ENCODE results near the gene MED9. TPM values are rescaled to one million over a fixed set of nuclear protein-coding genes. Genes with fewer than 3 reads are reported as not detected.

The MED9 gene
- total and polyA plus RNA-seq, 2 of the 8 experiments (the other 6 are each of a cell fraction or from before 2014, with no cell fraction given), result 15.8 to 19.7 TPM

GRCh38 chr17:17447264-17447663, 29.5 kb upstream of the MED9 start:
- Histone ChIP-seq H3K14ac (ENCODE audit: insufficient read length) (no peak overlapping the region), H2BK5ac (ENCODE audit: low read depth, low read length) (no peak overlapping the region), H2BK15ac (ENCODE audit: low read length) (no peak overlapping the region), H2AFZ (ENCODE audit: low read length) (no peak overlapping the region), H3K9me3 (ENCODE audit: insufficient read depth in 2 of 2, low read depth in 1 of 2, low read length in 1 of 2) (no peaks in the 10 kb centered on the region), H3K4ac (replicated peaks; ENCODE audit: insufficient read length, low read depth, low read length) (no peak overlapping the region), H3K23ac (ENCODE audit: insufficient read length) (no peak overlapping the region), H3K18ac (ENCODE audit: extremely low read depth, low read length) (no peak overlapping the region), H3K4me3 (ENCODE audit: extremely low read depth in 1 of 4, insufficient read depth in 2 of 4, low read depth in 3 of 4, low read length in 4 of 4) (no peak overlapping the region), H4K5ac (ENCODE audit: insufficient read length, low read depth, low read length) (no peak overlapping the region), H3K56ac (replicated peaks; ENCODE audit: insufficient read length, low read depth, low read length) (no peak overlapping the region), H3K27ac (ENCODE audit: low read depth, low read length) (no peak overlapping the region), H3K79me2 (ENCODE audit: control insufficient read depth in 1 of 2, insufficient read depth in 2 of 2, low read length in 2 of 2) (no peaks in the 10 kb centered on the region), H3K27me3 (replicated peaks in 1 of 4; ENCODE audit: control insufficient read depth in 3 of 4, extremely low read depth in 1 of 4, insufficient read depth in 3 of 4, low read length in 3 of 4) (no peaks in the 10 kb centered on the region), H3K79me1 (ENCODE audit: low read depth, low read length) (no peaks in the 10 kb centered on the region), H4K20me1 (replicated peaks in 1 of 2; ENCODE audit: control insufficient read depth in 1 of 2, insufficient read depth in 2 of 2, low read length in 2 of 2) (no peaks in the 10 kb centered on the region), H2BK120ac (replicated peaks; ENCODE audit: low read depth, low read length) (no peak overlapping the region), H4K8ac (ENCODE audit: extremely low read depth, insufficient read depth, low read length) (no peak overlapping the region), H2BK12ac (ENCODE audit: low read depth, low read length) (no peak overlapping the region), H3K9ac (replicated peaks in 1 of 4; ENCODE audit: extremely low read depth in 1 of 4, low read depth in 3 of 4, low read length in 3 of 4) (no peak overlapping the region), H3K36me3 (ENCODE audit: control insufficient read depth in 2 of 4, insufficient read depth in 4 of 4, low read length in 3 of 4) (no peaks in the 10 kb centered on the region), H2BK20ac (ENCODE audit: low read length) (no peak overlapping the region), H3K4me2 (ENCODE audit: insufficient read depth in 1 of 2, low read depth in 2 of 2, low read length in 2 of 2) (no peak overlapping the region), H3K23me2 (ENCODE audit: low read depth, low read length) (no peaks in the 10 kb centered on the region), H2AK5ac (ENCODE audit: low read depth, low read length) (no peak overlapping the region), H3K4me1 (replicated peaks in 1 of 4; ENCODE audit: control insufficient read depth in 3 of 4, insufficient read depth in 4 of 4, low read length in 3 of 4) (peaks cover 0 to 4% (median 2%) of the 10 kb centered on the region in 4 experiments; a peak in 1 of 7 replicates), H4K91ac (replicated peaks; ENCODE audit: insufficient read length, low read length) (no peak overlapping the region)
- TF ChIP-seq NRF1 (IDR thresholded peaks at IDR 0.05; ENCODE audit: low read depth, low read length) (no peak), CHD1 (IDR thresholded peaks at IDR 0.05; ENCODE audit: low read depth, low read length) (no peak), TEAD4 (IDR thresholded peaks at IDR 0.05; ENCODE audit: low read depth, low read length) (no peak), EGR1 (IDR thresholded peaks at IDR 0.05; ENCODE audit: borderline replicate concordance, low read depth, low read length) (no peak), ATF2 (IDR thresholded peaks at IDR 0.05; ENCODE audit: low read length) (no peak), GABPA (IDR thresholded peaks at IDR 0.05; ENCODE audit: borderline replicate concordance, insufficient read depth, low read length) (no peak)
- POLR2A ChIA-PET (ENCODE audit: partially characterized antibody), result no interaction called here
- 93% methylated on average over 5 of the region's 5 CpGs; no CpG with 5 or more reads in 1 of the 2 experiments for WGBS, 2 experiments (ENCODE audit: extremely low coverage in 1 of 2, insufficient coverage in 1 of 2, insufficient read length in 1 of 2, insufficient replicate concordance in 2 of 2, low coverage in 1 of 2, low lambda C conversion rate in 2 of 2, missing lambda C conversion rate in 1 of 2)
- no peak for DNase-seq (ENCODE audit: low read depth in 1 of 2, low spot score in 2 of 2)
- CTCF ChIA-PET (ENCODE audit: partially characterized antibody), result interaction anchor here (0.6 kb wide), 1 partner anchor 26 kb away, joined by 3 read pairs; no protein-coding TSS in a partner anchor
- FAIRE-seq, result no peak
